HepG2 (cell line): ENCODE data around the gene MAP4K3. TPM values are rescaled to one million over a fixed set of nuclear protein-coding genes. Genes with fewer than 3 reads are reported as not detected.
A peak's percentile ranks its signal among the peaks of the same experiment; 100 is the strongest.

Source experiments
- AKNA ChIP-seq: sonication (generic); formaldehyde crosslinking; IDR thresholded peaks from 2 replicates; pipeline ENCODE4 v1.4.0; 2020; ENCODE audit warnings: missing genetic modification reagents, borderline replicate concordance
- ASH2L ChIP-seq: fragments of 300-600, 200-600 bp; sonication (generic); IDR thresholded peaks from 2 replicates; pipeline ENCODE4 v1.7.0; 2017; ENCODE audit warnings: low read depth, mild to moderate bottlenecking, moderate library complexity, mixed read lengths, low read length; ENCODE audit not compliant: insufficient read length
- ELF1 ChIP-seq: sonication (generic); formaldehyde crosslinking; IDR thresholded peaks from 2 replicates; pipeline ENCODE4 v1.4.0; 2020; ENCODE audit warnings: missing genetic modification reagents
- KDM1A ChIP-seq: IDR thresholded peaks from 2 replicates; pipeline ENCODE4 v1.6.1; 2016; ENCODE audit warnings: missing compliant biosample characterization
- KLF16 ChIP-seq, 2 experiments: sonication (generic) in 1 of 2; formaldehyde crosslinking in 1 of 2; IDR thresholded peaks; 2 replicates each; pipeline versions ENCODE4 v1.6.1 to v1.8.0; 2016 to 2023; ENCODE audit warnings: missing genetic modification reagents in 2 of 2, missing compliant biosample characterization in 1 of 2
- KMT2A ChIP-seq: sonication (generic); formaldehyde crosslinking; IDR thresholded peaks from 2 replicates; pipeline ENCODE4 v1.4.0; 2020; ENCODE audit warnings: missing genetic modification reagents
- NFKB2 ChIP-seq: sonication (generic); formaldehyde crosslinking; IDR thresholded peaks from 2 replicates; pipeline ENCODE4 v1.4.0; 2020; ENCODE audit warnings: missing genetic modification reagents, borderline replicate concordance
- NFKBIZ ChIP-seq: IDR thresholded peaks from 2 replicates; pipeline ENCODE4 v1.6.1; 2018; ENCODE audit warnings: missing genetic modification reagents, missing compliant biosample characterization
- STAT6 ChIP-seq: sonication (generic); formaldehyde crosslinking; IDR thresholded peaks from 2 replicates; pipeline ENCODE4 v1.4.0; 2020; ENCODE audit warnings: missing genetic modification reagents, mild to moderate bottlenecking, borderline replicate concordance
- TOE1 ChIP-seq: sonication (generic); formaldehyde crosslinking; IDR thresholded peaks from 2 replicates; pipeline ENCODE4 v1.4.0; 2020; ENCODE audit warnings: mild to moderate bottlenecking, missing genetic modification reagents
- XRCC5 ChIP-seq: fragments of 200-400 bp; formaldehyde crosslinking; optimal IDR thresholded peaks from 2 replicates; pipeline ENCODE3; 2017; ENCODE audit warnings: mild to moderate bottlenecking, low read length
- ZBTB25 ChIP-seq: IDR thresholded peaks from 2 replicates; pipeline ENCODE4 v1.6.1; 2018; ENCODE audit warnings: missing genetic modification reagents
- ZNF205 ChIP-seq: IDR thresholded peaks from 2 replicates; pipeline ENCODE4 v1.6.1; 2018; ENCODE audit warnings: missing biosample characterization, missing genetic modification reagents
- ZNF605 ChIP-seq: sonication (generic); formaldehyde crosslinking; IDR thresholded peaks from 2 replicates; pipeline ENCODE4 v1.8.0; 2022; ENCODE audit warnings: mild to moderate bottlenecking, missing genetic modification reagents
- polyA plus RNA-seq, 8 experiments: library from polyadenylated mRNA; depleted of rRNA in 3 of 8; stranded (reverse) in 7 of 8; unstranded in 1 of 8; fragments of >200 nt; fragmentation: Illumina TruSeq in 4 of 8; extraction: Trizol in 4 of 8; gene quantifications; 2 replicates each; pipeline versions ENCODE4 v1.2.1 to v1.2.3, GENCODE V29; 2011 to 2016; ENCODE audit warnings: low read depth in 4 of 8, missing spikeins in 1 of 8, mixed read lengths in 1 of 8; ENCODE audit not compliant: insufficient read depth in 1 of 8
- total RNA-seq, 5 experiments: library from RNA; depleted of rRNA; stranded (reverse); fragments of >200 nt; fragmentation: Illumina TruSeq; extraction: Trizol; gene quantifications; 2 replicates each; pipeline ENCODE4 v1.2.3, GENCODE V29; 2016; ENCODE audit warnings: low read depth in 1 of 5
- TF ChIP-seq, protein P1 (sequence below): sonication (generic); formaldehyde crosslinking; IDR thresholded peaks from 2 replicates; pipeline ENCODE4 v1.8.0; 2022; ENCODE audit warnings: mild to moderate bottlenecking, missing genetic modification reagents, borderline replicate concordance
- TF ChIP-seq, protein P2 (sequence below): sonication (generic); formaldehyde crosslinking; IDR thresholded peaks from 2 replicates; pipeline ENCODE4 v1.5.1; 2020; ENCODE audit warnings: missing genetic modification reagents, mild to moderate bottlenecking, borderline replicate concordance

MAP4K3 gene
- total and polyA plus RNA-seq, 2 of the 13 experiments (the other 11 are each of a cell fraction or from before 2014, with no cell fraction given), result 45.9 to 53.2 TPM

DNA sequence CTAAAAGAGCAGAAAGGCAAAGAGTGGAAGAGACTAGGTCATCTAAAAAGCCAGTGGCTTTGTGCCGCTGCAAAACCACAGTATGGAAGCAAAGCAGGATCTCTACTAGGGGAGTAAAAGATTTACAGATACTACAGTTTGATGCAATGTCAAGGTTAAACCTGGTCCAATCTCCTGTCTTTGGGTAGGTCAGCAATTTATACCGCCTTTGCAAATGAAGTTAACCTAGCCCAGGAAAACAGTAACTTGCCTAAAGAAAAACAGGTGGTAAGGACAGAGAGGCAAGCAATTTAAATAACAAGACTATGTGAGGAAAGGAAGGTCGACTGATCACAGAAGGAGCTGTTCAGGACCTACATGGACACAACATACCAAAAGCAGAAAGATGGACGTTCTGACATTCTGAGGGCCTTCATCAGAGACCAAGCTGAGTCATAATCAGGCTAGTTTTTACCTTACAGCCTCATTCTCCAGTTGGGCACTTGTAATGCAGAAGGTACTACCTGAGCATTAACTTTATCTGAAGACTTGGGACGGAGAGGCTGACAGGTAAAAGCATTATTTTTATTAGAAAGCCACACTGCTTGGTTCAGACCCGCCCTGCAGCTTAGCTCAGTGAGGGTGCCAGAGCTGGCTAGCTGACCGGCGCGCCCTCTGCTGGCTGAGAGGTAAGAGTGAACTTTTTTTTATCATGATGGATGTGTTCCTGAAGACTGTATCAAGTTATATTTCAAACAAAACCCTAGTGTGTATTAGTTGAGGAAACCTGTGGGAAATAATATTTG is 209.3 kb downstream of the MAP4K3 start (continued):
- no peak for TF ChIP-seq AKNA (CRISPR knock-in tag)
- TF ChIP-seq TOE1 (CRISPR knock-in tag), result 0 out of 2 replicates have a peak, but pooled peaks have one; percentile 54
- TF ChIP-seq STAT6 (CRISPR knock-in tag), result no peak
- TF ChIP-seq, protein P1, sequence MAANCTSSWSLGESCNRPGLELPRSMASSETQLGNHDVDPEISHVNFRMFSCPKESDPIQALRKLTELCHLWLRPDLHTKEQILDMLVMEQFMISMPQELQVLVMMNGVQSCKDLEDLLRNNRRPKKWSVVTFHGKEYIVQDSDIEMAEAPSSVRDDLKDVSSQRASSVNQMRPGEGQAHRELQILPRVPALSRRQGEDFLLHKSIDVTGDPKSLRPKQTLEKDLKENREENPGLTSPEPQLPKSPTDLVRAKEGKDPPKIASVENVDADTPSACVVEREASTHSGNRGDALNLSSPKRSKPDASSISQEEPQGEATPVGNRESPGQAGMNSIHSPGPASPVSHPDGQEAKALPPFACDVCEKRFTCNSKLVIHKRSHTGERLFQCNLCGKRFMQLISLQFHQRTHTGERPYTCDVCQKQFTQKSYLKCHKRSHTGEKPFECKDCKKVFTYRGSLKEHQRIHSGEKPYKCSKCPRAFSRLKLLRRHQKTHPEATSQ (CRISPR knock-in tag), result no peak
- peak; percentile 13; the same call in 1 of the 2 replicates for TF ChIP-seq ZNF605 (CRISPR knock-in tag)
- no peak for TF ChIP-seq NFKB2 (CRISPR knock-in tag)
- peak; percentile 23; the same call in 1 of the 2 replicates for TF ChIP-seq ZNF205 (CRISPR knock-in tag)
- TF ChIP-seq ASH2L, result peak; percentile 51
- TF ChIP-seq ZBTB25 (CRISPR knock-in tag), result peak; percentile 57; the same call in 1 of the 2 replicates
- no peak for TF ChIP-seq ELF1
- TF ChIP-seq, protein P2, sequence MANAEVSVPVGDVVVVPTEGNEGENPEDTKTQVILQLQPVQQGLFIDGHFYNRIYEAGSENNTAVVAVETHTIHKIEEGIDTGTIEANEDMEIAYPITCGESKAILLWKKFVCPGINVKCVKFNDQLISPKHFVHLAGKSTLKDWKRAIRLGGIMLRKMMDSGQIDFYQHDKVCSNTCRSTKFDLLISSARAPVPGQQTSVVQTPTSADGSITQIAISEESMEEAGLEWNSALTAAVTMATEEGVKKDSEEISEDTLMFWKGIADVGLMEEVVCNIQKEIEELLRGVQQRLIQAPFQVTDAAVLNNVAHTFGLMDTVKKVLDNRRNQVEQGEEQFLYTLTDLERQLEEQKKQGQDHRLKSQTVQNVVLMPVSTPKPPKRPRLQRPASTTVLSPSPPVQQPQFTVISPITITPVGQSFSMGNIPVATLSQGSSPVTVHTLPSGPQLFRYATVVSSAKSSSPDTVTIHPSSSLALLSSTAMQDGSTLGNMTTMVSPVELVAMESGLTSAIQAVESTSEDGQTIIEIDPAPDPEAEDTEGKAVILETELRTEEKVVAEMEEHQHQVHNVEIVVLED (CRISPR knock-in tag), result peak; percentile 14; the same call in 1 of the 2 replicates
- no peak for TF ChIP-seq NFKBIZ
- peak; percentile 65; the same call in 1 of the 2 replicates for TF ChIP-seq KMT2A (CRISPR knock-in tag)
- TF ChIP-seq KDM1A (CRISPR knock-in tag), result 0 out of 2 replicates have a peak, but pooled peaks have one; percentile 8
- peak in 1 of 2 experiments; percentile 81; a peak in 2 of 4 replicates for TF ChIP-seq KLF16 (CRISPR knock-in tag; IDR thresholded peaks at IDR 0.05)
- TF ChIP-seq XRCC5, result peak; percentile 74
